GM18526 (cell line): Measurements from ENCODE around the gene ASMTL.

ENCODE experiments used
- POLR2A ChIP-seq: IDR thresholded peaks from 3 replicates; pipeline ENCODE4 v1.6.1; 2011; ENCODE audit not compliant: insufficient read length; ENCODE audit errors: extremely low read depth

ASMTL gene

DNA sequence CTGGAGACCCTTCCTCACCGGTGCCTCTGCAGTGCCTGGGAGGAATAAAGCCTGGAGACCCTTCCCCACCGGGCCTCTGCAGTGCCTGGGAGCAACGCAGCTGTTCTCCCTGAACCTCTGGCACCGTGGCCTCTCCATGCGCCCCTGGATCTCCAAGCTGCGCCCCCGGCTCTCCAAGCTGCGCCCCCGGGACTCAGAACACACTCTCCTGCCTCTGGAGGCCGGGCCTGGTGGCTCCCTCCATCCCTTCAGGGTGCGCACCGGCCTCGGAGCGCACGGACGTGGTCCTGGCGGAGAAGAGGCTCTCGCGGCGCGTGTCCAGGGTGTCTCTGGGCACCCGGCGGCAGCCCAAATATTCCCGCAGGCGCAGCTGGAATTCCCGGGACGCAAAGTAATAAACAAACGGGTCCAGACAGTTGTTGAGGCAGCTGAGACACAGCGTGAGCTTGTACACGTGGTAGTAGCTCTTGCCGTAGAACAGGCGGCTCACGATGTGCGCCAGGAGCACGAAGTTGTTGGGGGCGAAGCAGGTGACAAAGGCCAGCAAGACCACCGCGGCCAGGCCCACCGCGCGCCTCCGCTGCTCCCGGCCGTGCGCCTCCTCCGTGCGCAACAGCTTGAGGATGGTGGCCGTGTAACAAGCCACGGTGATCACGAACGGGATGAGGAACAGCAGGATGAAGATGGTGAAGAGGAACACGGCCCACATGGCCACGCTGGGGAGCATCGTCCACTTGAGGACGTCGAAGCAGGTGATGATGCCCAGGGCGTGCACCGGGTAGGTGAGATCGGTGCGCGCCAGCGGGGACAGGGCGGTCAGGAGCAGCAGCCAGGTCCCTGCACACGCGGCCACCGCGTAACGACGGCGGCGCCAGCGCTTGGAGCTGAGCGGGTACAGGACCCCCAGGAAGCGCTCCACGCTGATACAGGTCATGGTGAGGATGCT is 12.8 kb upstream of the ASMTL start:
- TF ChIP-seq POLR2A, result no peak

DNA sequence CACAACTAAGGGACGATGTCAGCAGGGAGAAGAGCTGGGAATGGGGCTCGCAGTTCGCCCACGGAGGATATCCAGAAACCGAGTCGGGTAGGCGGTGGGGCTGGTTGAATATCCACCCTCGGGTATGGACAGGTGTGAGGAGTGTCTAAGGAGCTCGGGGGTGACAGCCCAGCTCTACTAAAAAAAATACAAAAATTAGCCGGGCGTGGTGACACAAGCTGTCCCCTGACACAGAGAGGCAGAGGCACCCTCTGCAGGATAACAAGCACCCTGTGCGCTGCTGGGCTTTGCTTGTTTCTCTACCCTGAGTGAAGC is 12.2 kb upstream of the ASMTL start:
- no peak for TF ChIP-seq POLR2A

GRCh38 chrX:1464041-1464970 is 11.6 kb upstream of the ASMTL start:
- TF ChIP-seq POLR2A, result no peak

- TF ChIP-seq POLR2A, result no peak
These were observed 10.9 kb upstream of the ASMTL start for GRCh38 chrX:1463581-1463980.

- no peak for TF ChIP-seq POLR2A
These were observed 10.0 kb upstream of the ASMTL start for GRCh38 chrX:1462596-1463251.

GRCh38 chrX:1462110-1462509 is 9.4 kb upstream of the ASMTL start:
- no peak for TF ChIP-seq POLR2A

DNA sequence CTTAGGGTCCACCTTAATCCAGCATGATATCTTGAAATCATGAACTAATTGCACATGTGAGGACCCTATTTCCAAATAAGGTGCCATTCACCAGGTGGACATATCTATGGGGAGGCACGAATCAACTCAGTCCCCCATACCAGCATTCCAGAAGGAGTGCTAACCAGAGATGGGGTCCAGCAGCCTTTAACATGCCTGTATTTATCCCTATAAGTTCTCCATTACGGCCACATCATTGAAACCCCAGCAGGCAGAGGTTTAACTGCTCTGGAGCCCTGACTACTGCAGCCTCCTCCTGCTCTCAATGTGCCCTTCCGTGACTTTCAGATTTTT is 3.2 kb upstream of the ASMTL start:
- no peak for TF ChIP-seq POLR2A

DNA sequence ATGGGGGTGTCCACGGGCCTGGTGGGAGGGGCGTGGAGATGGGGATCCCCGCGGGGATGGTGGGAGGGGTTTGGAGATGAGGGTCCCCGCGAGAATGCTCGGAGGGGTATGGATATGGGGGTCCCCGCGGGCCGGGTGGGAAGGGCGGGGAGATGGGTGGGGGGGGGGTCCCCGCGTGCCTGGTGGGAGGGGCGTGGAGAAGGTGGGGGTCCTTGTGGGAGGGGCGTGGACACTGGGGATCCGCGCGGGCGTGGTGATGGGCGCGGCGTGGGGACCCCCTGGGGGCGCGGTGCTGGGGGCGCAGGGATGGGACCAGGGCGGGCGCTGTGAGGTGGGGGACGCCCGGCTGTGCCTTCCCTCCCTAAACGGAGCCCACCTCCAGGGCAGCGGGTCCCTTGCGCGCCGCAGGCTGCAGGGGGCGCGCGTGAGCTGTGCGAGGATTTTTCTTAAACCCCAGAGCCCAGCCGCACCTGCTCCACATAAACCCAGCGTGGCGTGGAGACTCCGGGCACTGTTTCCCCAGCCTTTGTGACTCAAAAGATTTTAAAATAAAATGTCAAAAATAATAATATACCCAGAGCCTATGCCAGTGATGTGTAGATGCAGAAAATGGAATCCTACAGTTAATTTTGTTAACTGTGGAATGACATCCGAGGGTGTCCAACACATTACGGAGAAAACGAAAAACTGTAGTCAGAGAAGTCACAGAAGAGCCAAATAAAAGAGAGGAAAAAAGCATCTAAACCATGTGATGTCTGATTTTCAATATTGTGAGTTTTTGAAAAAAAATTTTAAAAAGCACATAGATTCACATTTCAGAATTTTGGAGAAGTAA is 1.5 kb upstream of the ASMTL start:
- no peak for TF ChIP-seq POLR2A

- peak; percentile 47 for TF ChIP-seq POLR2A
These were observed 680 bp upstream of the ASMTL start for GRCh38 chrX:1453395-1453783.

DNA sequence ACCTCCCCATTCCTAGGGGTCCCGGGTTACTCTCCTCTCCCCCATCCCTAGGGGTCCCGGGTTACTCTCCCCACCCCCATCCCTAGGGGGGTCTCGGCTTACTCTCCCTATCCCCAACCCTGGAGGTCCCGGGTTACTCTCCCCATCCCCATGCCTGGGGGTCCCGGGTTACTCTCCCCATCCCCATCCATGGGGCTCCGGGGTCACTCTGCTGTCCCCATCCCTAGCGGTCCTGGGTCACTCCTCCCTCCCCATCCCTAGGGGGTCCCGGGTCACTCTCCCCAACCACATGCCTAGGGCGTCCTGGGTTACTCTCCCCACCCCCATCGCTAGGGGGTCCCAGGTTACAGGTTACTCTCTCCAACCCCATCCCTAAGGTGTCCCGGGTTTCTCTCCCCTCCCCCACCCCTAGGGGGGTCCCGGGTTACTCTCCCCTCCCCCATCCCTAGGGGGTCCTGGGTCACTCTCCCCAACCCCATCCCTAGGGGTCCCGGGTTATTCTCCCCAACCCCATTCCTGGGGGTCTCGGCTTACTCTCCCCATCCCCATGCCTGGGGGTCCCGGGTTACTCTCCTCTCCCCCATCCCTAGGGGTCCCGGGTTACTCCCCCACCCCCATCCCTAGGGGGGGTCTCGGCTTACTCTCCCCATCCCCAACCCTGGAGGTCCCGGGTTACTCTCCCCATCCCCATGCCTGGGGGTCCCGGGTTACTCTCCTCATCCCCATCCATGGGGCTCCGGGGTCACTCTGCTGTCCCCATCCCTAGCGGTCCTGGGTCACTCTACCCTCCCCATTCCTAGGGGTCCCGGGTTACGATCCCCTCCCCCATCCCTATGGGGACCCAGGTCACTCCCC is 821 bp downstream of the ASMTL start:
- no peak for TF ChIP-seq POLR2A

DNA sequence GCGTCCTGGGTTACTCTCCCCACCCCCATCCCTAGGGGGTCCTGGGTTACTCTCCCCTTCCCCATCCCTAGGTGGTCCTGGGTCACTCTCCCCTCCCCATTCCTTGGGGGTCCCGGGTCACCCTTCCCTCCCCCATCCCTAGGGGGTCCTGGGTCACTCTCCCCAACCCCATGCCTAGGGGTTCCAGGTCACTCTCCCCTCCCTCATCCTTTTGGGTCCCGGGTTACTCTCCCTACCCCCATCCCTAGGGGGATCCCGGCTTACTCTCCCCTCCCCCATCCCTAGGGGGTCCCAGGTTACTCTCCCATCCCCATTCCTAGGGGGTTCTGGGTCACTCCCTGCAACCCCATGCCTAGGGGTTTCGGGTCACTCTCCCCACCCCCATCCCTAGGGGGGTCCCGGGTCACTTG is 1.5 kb downstream of the ASMTL start:
- no peak for TF ChIP-seq POLR2A

- TF ChIP-seq POLR2A, result no peak
These were observed 2.1 kb downstream of the ASMTL start for GRCh38 chrX:1450361-1451161.

DNA sequence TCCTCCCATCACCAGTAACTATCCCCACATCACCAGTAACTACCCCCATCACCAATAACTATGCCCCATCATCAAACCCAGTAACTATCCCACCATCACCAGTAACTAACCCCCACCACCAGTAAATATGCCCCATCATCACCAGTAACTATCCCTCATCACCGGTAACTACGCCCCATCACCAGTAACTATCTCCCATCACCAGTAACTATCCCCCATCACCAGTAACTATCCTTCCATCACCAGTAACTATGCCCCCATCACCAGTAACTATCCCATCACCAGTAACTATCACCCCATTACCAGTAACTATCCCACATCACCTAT is 2.9 kb downstream of the ASMTL start:
- no peak for TF ChIP-seq POLR2A
